ENCODE data around the gene GPN2. TPM values are rescaled to one million over a fixed set of nuclear protein-coding genes. Genes with fewer than 3 reads are reported as not detected.

Gene GPN2
- total and polyA plus RNA-seq, 2 of the 4 experiments (the other 2 are of a cell fraction), result 15.4 to 22.2 TPM

DNA sequence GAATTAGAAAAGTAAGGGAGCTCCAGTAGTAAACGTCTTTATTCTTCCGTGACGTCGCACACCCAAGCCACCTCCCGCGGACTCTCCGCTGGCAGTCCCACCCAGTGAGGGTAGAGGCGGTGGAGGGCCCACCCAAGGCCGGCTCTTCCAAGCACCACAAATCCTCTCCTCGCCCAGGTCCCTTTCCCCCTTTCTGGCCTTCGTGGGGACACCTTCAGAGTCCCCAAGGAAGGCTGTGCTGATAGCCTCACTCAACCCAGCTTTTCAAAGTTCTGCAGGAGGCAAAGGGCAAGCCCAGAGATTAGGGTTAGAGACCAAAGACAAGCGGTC, 349 bp upstream of the GPN2 start:
- Histone ChIP-seq H3K9me1 (ENCODE audit: insufficient read depth, low read length) (peaks cover 4% of the 10 kb centered on the region; the same call in 1 of the 2 replicates), H3K4me1 (ENCODE audit: control insufficient read depth, insufficient read depth, low read length) (peaks cover 10% of the 10 kb centered on the region), H3K27ac (ENCODE audit: insufficient read depth, low read length) (peak overlapping the region; percentile 67), H3K56ac (ENCODE audit: extremely low read depth, insufficient read depth, low read length) (no peak overlapping the region), H3K9me3 (ENCODE audit: control insufficient read depth, insufficient read depth, low read length) (no peaks in the 10 kb centered on the region), H3K36me3 (ENCODE audit: control insufficient read depth, insufficient read depth, low read length) (peaks cover 52% of the 10 kb centered on the region), H2BK120ac (ENCODE audit: low read depth, low read length) (no peak overlapping the region), H4K91ac (ENCODE audit: insufficient read depth, low read depth, low read length) (peak overlapping the region; percentile 60), H2BK20ac (ENCODE audit: low read depth, low read length) (no peak overlapping the region), H2AK5ac (ENCODE audit: low read depth, low read length) (0 out of 2 replicates have a peak overlapping the region, but pooled peaks have one; percentile 10), H3K23ac (ENCODE audit: low read depth, low read length) (no peak overlapping the region), H3K4ac (ENCODE audit: low read depth, low read length) (peak overlapping the region; percentile 75), H3K4me2 (ENCODE audit: low read depth, low read length) (peak overlapping the region; percentile 65), H3K27me3 (ENCODE audit: control insufficient read depth, insufficient read depth, low read length) (no peaks in the 10 kb centered on the region), H3K14ac (replicated peaks; ENCODE audit: low read depth, low read length) (peak overlapping the region; percentile 64), H2AK9ac (replicated peaks; ENCODE audit: low read depth, low read length, poor library complexity) (peak overlapping the region; percentile 87), H3K18ac (ENCODE audit: low read depth, low read length) (peak overlapping the region; percentile 14; the same call in 1 of the 2 replicates), H2BK15ac (ENCODE audit: low read depth, low read length) (no peak overlapping the region), H3K4me3 (ENCODE audit: insufficient read depth, low read depth, low read length) (peak overlapping the region; percentile 91), H2AFZ (replicated peaks; ENCODE audit: low read length, poor library complexity) (peak overlapping the region; percentile 99), H4K20me1 (ENCODE audit: insufficient read depth, low read length) (peaks cover 6% of the 10 kb centered on the region), H3K9ac (ENCODE audit: low read depth, low read length) (peak overlapping the region; percentile 71), H4K8ac (ENCODE audit: low read depth in 2 of 2, low read length in 2 of 2) (peak overlapping the region; percentile 94 to 99), H3K79me1 (ENCODE audit: low read depth in 1 of 2, low read length in 2 of 2) (peaks cover 14 to 44% of the 10 kb centered on the region in 2 experiments), H4K5ac (ENCODE audit: low read depth, low read length) (peak overlapping the region; percentile 89), H2BK5ac (ENCODE audit: low read depth, low read length, poor library complexity, severe bottlenecking) (peak overlapping the region; percentile 32)
- DNase-seq (no peak), ATAC-seq (ENCODE audit: low read depth) (peak; percentile 39)
- dilution Hi-C loops (cut with HindIII; ENCODE audit: low sequenced_read_pairs, unreplicated experiment) (no loop called here), in situ Hi-C loops (cut with MboI; ENCODE audit: low sequenced_read_pairs) (no loop called here), intact Hi-C loops (cut with micrococcal nuclease) (no loop called here)
- no TSS peak for BruUV-seq (replicated peaks)
- TF ChIP-seq, protein P1, sequence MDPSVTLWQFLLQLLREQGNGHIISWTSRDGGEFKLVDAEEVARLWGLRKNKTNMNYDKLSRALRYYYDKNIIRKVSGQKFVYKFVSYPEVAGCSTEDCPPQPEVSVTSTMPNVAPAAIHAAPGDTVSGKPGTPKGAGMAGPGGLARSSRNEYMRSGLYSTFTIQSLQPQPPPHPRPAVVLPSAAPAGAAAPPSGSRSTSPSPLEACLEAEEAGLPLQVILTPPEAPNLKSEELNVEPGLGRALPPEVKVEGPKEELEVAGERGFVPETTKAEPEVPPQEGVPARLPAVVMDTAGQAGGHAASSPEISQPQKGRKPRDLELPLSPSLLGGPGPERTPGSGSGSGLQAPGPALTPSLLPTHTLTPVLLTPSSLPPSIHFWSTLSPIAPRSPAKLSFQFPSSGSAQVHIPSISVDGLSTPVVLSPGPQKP (IDR thresholded peaks at IDR 0.05; ENCODE audit: borderline replicate concordance, low read depth, low read length), result no peak
- TF ChIP-seq BHLHE40 (IDR thresholded peaks at IDR 0.05; ENCODE audit: low read depth, low read length) (no peak), RFX5 (IDR thresholded peaks at IDR 0.05; ENCODE audit: low read depth, low read length) (no peak), RAD21 (IDR thresholded peaks at IDR 0.05; ENCODE audit: low read length) (no peak), MAFK (IDR thresholded peaks at IDR 0.05; ENCODE audit: low read depth, low read length) (no peak), FOS (IDR thresholded peaks at IDR 0.05; ENCODE audit: low read depth, low read length) (no peak), POLR2A (IDR thresholded peaks at IDR 0.05; ENCODE audit: low read depth, low read length) (no peak), CHD1 (IDR thresholded peaks at IDR 0.05; ENCODE audit: low read depth, low read length) (no peak), MXI1 (IDR thresholded peaks at IDR 0.05; ENCODE audit: borderline replicate concordance, low read depth, low read length) (no peak), MAZ (IDR thresholded peaks at IDR 0.05; ENCODE audit: borderline replicate concordance, low read depth, low read length) (no peak), RCOR1 (IDR thresholded peaks at IDR 0.05; ENCODE audit: insufficient replicate concordance, low read length) (no peak), NFE2L2 (IDR thresholded peaks at IDR 0.05; ENCODE audit: low read depth, low read length) (no peak), SMC3 (IDR thresholded peaks at IDR 0.05; ENCODE audit: low read depth, low read length) (no peak), CEBPB (IDR thresholded peaks at IDR 0.05; ENCODE audit: low read depth, low read length) (no peak)
- TF ChIP-seq, protein P2, sequence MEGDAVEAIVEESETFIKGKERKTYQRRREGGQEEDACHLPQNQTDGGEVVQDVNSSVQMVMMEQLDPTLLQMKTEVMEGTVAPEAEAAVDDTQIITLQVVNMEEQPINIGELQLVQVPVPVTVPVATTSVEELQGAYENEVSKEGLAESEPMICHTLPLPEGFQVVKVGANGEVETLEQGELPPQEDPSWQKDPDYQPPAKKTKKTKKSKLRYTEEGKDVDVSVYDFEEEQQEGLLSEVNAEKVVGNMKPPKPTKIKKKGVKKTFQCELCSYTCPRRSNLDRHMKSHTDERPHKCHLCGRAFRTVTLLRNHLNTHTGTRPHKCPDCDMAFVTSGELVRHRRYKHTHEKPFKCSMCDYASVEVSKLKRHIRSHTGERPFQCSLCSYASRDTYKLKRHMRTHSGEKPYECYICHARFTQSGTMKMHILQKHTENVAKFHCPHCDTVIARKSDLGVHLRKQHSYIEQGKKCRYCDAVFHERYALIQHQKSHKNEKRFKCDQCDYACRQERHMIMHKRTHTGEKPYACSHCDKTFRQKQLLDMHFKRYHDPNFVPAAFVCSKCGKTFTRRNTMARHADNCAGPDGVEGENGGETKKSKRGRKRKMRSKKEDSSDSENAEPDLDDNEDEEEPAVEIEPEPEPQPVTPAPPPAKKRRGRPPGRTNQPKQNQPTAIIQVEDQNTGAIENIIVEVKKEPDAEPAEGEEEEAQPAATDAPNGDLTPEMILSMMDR (conservative IDR thresholded peaks at IDR 0.05; ENCODE audit: low read depth, low read length), result no peak
- TF ChIP-seq, protein P3, sequence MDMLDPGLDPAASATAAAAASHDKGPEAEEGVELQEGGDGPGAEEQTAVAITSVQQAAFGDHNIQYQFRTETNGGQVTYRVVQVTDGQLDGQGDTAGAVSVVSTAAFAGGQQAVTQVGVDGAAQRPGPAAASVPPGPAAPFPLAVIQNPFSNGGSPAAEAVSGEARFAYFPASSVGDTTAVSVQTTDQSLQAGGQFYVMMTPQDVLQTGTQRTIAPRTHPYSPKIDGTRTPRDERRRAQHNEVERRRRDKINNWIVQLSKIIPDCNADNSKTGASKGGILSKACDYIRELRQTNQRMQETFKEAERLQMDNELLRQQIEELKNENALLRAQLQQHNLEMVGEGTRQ (IDR thresholded peaks at IDR 0.05; ENCODE audit: low read depth, low read length), result no peak
- CTCF ChIA-PET, result interaction anchor here (0.6 kb wide), 1 partner anchor 106 kb away, joined by 3 read pairs; no protein-coding TSS in a partner anchor
- POLR2A ChIA-PET (ENCODE audit: unreplicated experiment), result interaction anchor here (0.5 to 1.1 kb wide), 4 partner anchors 10 to 852 kb away, joined by 3 to 7 read pairs (median 5); partner anchors contain the start of gene GPATCH3
- WGBS, 2 experiments (ENCODE audit: extremely low coverage in 2 of 2, insufficient read length in 1 of 2), result 0% methylated on average over 6 of the region's 12 CpGs; no CpG with 5 or more reads in 1 of the 2 experiments

Measured in IMR-90 (cell line).